ENCODE results near the gene KLF18.

Gene KLF18

GRCh38 chr1:44157903-44158302 is 16.5 kb upstream of the KLF18 start:
- TF ChIP-seq CTCF (IDR thresholded peaks at IDR 0.05; ENCODE audit: insufficient read depth, low read depth, low read length, missing control alignments) = no peak
- DNase-seq (ENCODE audit: low read depth) = no peak
- H3K4me3 ChIP-seq (ENCODE audit: low read depth, low read length) = no peak overlapping the region

DNA sequence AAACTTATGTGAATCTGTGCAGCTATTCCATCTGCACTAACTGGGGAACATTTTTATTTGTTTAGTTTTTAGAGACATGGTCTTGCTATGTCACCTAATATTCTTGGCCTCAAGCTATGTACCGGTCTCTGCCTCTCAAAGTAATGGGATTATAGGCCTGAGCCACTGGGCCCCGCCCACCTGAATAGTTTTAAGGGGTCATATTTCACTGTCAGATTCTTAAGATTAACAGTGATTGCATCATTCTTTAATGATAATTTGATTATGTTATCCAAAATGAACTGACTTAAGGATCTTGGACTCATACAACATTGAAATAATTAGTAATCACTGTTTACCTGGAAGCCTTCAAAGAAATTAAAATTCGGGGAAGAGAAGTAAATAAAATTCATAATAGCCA is 12.6 kb upstream of the KLF18 start:
- H3K4me3 ChIP-seq (ENCODE audit: low read depth, low read length) = no peak overlapping the region
- no peak for DNase-seq (ENCODE audit: low read depth)
- no peak for TF ChIP-seq CTCF (IDR thresholded peaks at IDR 0.05; ENCODE audit: insufficient read depth, low read depth, low read length, missing control alignments)

- no peak for TF ChIP-seq CTCF (IDR thresholded peaks at IDR 0.05; ENCODE audit: insufficient read depth, low read depth, low read length, missing control alignments)
- no peak overlapping the region for H3K4me3 ChIP-seq (ENCODE audit: low read depth, low read length)
- no peak for DNase-seq (ENCODE audit: low read depth)
These were observed 11.3 kb upstream of the KLF18 start for GRCh38 chr1:44152692-44153091.

- DNase-seq (ENCODE audit: low read depth) = no peak
- TF ChIP-seq CTCF (IDR thresholded peaks at IDR 0.05; ENCODE audit: insufficient read depth, low read depth, low read length, missing control alignments) = no peak
- H3K4me3 ChIP-seq (ENCODE audit: low read depth, low read length) = no peak overlapping the region
These were observed 10.4 kb upstream of the KLF18 start for GRCh38 chr1:44151808-44152207.

GRCh38 chr1:44151332-44151731 is 9.9 kb upstream of the KLF18 start:
- H3K4me3 ChIP-seq (ENCODE audit: low read depth, low read length) = no peak overlapping the region
- TF ChIP-seq CTCF (IDR thresholded peaks at IDR 0.05; ENCODE audit: insufficient read depth, low read depth, low read length, missing control alignments) = no peak
- peak; percentile 50 for DNase-seq (ENCODE audit: low read depth)

DNA sequence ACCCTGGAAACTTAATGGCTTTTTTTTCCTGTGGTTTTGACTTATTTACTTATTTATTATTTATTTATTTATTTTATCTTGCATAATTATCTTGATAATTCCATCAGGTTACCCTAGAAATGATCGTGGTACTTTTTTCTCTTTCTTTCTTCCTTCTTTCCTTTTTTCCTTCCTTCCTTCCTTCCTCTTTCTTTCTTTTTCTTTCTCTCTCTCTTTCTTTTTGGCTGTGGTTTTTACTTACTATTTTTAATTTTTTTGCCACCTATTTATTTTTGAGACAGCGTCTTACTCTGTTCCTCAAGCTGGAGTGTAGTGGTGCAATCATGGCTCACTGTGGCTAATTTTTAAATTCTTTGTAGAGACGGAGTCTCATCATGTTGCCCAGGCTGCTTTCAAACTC is 6.2 kb upstream of the KLF18 start:
- no peak for DNase-seq (ENCODE audit: low read depth)
- H3K4me3 ChIP-seq (ENCODE audit: low read depth, low read length) = no peak overlapping the region
- no peak for TF ChIP-seq CTCF (IDR thresholded peaks at IDR 0.05; ENCODE audit: insufficient read depth, low read depth, low read length, missing control alignments)

- H3K4me3 ChIP-seq (ENCODE audit: low read depth, low read length) = no peak overlapping the region
- DNase-seq (ENCODE audit: low read depth) = no peak
- TF ChIP-seq CTCF (IDR thresholded peaks at IDR 0.05; ENCODE audit: insufficient read depth, low read depth, low read length, missing control alignments) = no peak
These were observed 5.3 kb upstream of the KLF18 start for GRCh38 chr1:44146536-44147361.

Data from GM12865 (cell line).